GM12873 (cell line): ENCODE measurements around the gene KIF26A.

ENCODE experiments used
- CTCF ChIP-seq: IDR thresholded peaks from 2 replicates; pipeline ENCODE4 v1.5.1; 2012; ENCODE audit warnings: low read depth, mild to moderate bottlenecking, moderate library complexity, low read length, control low read depth; ENCODE audit not compliant: insufficient read depth; ENCODE audit errors: missing control alignments

The KIF26A gene

GRCh38 chr14:104211741-104212140 is 73.4 kb downstream of the KIF26A start:
- no peak for TF ChIP-seq CTCF

- no peak for TF ChIP-seq CTCF
Observed at GRCh38 chr14:104212206-104213095, 74.1 kb downstream of the KIF26A start.

GRCh38 chr14:104213301-104214034 is 75.1 kb downstream of the KIF26A start:
- TF ChIP-seq CTCF: no peak

- no peak for TF ChIP-seq CTCF
Observed at GRCh38 chr14:104214431-104215218, 76.2 kb downstream of the KIF26A start.

GRCh38 chr14:104215706-104216334 is 77.4 kb downstream of the KIF26A start:
- TF ChIP-seq CTCF: no peak

- no peak for TF ChIP-seq CTCF
Observed at GRCh38 chr14:104216457-104216856, 78.1 kb downstream of the KIF26A start.
